ENCODE results near the gene SLC25A33. TPM values are rescaled to one million over a fixed set of nuclear protein-coding genes. Genes with fewer than 3 reads are reported as not detected.
"Not testable (repeated sequence)": the region's sequence is repeated elsewhere in the genome, so short reads cannot be mapped to it uniquely, and the experiment has no call there.

The SLC25A33 gene
- total RNA-seq, 4 donors from 2014 or later: 2.5 to 5.5 (median 2.9) TPM

- no peak for DNase-seq
- Histone ChIP-seq H3K9me3 (no peaks in the 10 kb centered on the region), H3K27ac (no peak overlapping the region), H3K4me3 (no peak overlapping the region), H3K4me1 (no peaks in the 10 kb centered on the region), H3K27me3 (no peaks in the 10 kb centered on the region), H3K36me3 (no peaks in the 10 kb centered on the region)
- TF ChIP-seq, protein P1, sequence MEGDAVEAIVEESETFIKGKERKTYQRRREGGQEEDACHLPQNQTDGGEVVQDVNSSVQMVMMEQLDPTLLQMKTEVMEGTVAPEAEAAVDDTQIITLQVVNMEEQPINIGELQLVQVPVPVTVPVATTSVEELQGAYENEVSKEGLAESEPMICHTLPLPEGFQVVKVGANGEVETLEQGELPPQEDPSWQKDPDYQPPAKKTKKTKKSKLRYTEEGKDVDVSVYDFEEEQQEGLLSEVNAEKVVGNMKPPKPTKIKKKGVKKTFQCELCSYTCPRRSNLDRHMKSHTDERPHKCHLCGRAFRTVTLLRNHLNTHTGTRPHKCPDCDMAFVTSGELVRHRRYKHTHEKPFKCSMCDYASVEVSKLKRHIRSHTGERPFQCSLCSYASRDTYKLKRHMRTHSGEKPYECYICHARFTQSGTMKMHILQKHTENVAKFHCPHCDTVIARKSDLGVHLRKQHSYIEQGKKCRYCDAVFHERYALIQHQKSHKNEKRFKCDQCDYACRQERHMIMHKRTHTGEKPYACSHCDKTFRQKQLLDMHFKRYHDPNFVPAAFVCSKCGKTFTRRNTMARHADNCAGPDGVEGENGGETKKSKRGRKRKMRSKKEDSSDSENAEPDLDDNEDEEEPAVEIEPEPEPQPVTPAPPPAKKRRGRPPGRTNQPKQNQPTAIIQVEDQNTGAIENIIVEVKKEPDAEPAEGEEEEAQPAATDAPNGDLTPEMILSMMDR (IDR thresholded peaks at IDR 0.05): no peak
- TF ChIP-seq POLR2A (IDR thresholded peaks at IDR 0.05): no peak
Measured at GRCh38 chr1:9510130-9510529, 29.1 kb upstream of the SLC25A33 start.

GRCh38 chr1:9515550-9515949 lies 23.7 kb upstream of the SLC25A33 start:
- H3K9me3 ChIP-seq, H3K27ac ChIP-seq, H3K4me1 ChIP-seq, H3K27me3 ChIP-seq, H3K36me3 ChIP-seq, DNase-seq, H3K4me3 ChIP-seq: not testable (repeated sequence)

DNA sequence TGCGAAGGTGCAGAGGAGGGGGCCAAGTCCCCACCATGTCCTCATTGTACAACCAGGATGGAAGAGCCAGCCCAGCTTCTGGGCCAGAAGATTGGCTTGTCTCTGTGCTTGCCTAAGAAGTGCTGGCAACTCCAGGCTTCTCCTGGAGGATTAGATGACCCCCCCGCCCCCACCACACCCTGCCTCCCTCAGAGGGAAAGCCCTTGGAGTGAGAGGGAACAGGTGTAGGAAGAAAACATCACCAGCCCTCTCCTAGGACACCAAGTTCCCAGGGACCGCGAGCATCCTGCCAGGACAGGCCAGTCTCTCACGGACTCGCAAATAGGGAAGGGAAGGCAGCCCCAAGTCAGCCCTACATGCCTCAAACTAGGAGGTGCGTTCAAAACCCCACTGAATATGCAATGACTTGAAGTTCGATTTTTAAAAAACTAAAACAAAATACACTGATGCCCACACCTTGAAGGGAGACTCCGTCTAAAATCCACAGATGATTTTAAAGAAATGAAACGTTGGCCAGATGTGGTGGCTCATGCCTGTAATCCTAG lies 20.7 kb upstream of the SLC25A33 start:
- H3K4me3 ChIP-seq: no peak overlapping the region
- TF ChIP-seq, protein P1 (IDR thresholded peaks at IDR 0.05): no peak
- no peak for TF ChIP-seq POLR2A (IDR thresholded peaks at IDR 0.05)
- no peaks in the 10 kb centered on the region for H3K36me3 ChIP-seq
- H3K9me3 ChIP-seq: no peaks in the 10 kb centered on the region
- no peaks in the 10 kb centered on the region for H3K4me1 ChIP-seq
- no peak for DNase-seq
- no peak overlapping the region for H3K27ac ChIP-seq
- H3K27me3 ChIP-seq: no peaks in the 10 kb centered on the region

GRCh38 chr1:9520411-9520810 lies 18.9 kb upstream of the SLC25A33 start:
- H3K4me3 ChIP-seq: no peak overlapping the region
- no peaks in the 10 kb centered on the region for H3K9me3 ChIP-seq
- no peak overlapping the region for H3K27ac ChIP-seq
- H3K4me1 ChIP-seq: no peaks in the 10 kb centered on the region
- no peaks in the 10 kb centered on the region for H3K27me3 ChIP-seq
- DNase-seq: no peak
- no peaks in the 10 kb centered on the region for H3K36me3 ChIP-seq
- TF ChIP-seq POLR2A (IDR thresholded peaks at IDR 0.05): no peak
- TF ChIP-seq, protein P1 (IDR thresholded peaks at IDR 0.05): no peak

DNA sequence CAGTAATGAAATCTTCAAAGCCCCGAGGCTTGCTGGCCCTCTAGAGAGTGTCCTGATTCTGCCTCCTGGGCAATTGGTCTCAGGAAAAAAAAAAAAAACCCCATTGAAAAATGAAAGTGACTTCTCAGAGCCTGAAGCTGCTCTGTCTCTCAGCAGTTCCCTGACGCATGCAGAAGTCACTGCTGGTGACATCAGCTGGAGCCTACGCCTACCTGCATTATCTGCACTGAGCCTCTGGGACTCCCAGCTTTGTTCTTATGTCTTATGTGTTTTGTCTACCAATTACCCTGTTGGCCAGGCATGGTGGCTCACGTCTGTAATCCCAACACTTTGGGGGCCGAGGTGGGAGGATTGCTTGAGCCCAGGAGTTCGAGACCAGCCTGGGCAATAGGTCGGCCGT lies 10.1 kb upstream of the SLC25A33 start:
- peak in 1 of 3 donors; percentile 71 for DNase-seq
- Histone ChIP-seq H3K9me3 (no peaks in the 10 kb centered on the region), H3K4me1 (no peaks in the 10 kb centered on the region), H3K27me3 (no peaks in the 10 kb centered on the region), H3K27ac (no peak overlapping the region), H3K36me3 (no peaks in the 10 kb centered on the region), H3K4me3 (no peak overlapping the region)
- no peak for TF ChIP-seq POLR2A (IDR thresholded peaks at IDR 0.05)
- TF ChIP-seq, protein P1 (IDR thresholded peaks at IDR 0.05): peak in 1 of 6 experiments; percentile 27

GRCh38 chr1:9530320-9530719 lies 8.9 kb upstream of the SLC25A33 start:
- Histone ChIP-seq H3K9me3 (no peaks in the 10 kb centered on the region), H3K4me1 (no peaks in the 10 kb centered on the region)

More at GRCh38 chr1:9530320-9530719, 8.9 kb upstream of the SLC25A33 start:
- Histone ChIP-seq H3K27me3 (no peaks in the 10 kb centered on the region), H3K4me3 (no peak overlapping the region), H3K36me3 (no peaks in the 10 kb centered on the region), H3K27ac (no peak overlapping the region)
- TF ChIP-seq POLR2A (IDR thresholded peaks at IDR 0.05): no peak
- TF ChIP-seq, protein P1 (IDR thresholded peaks at IDR 0.05): no peak
- no peak for DNase-seq

All from Peyer's patch (tissue), 4 donors.